Hepatocyte (in vitro differentiated cells): ENCODE measurements around the gene LCE1E. TPM values are rescaled to one million over a fixed set of nuclear protein-coding genes. Genes with fewer than 3 reads are reported as not detected.

Experiments
- DNase-seq: peaks from one replicate; pipeline ENCODE4 v3.0.0-alpha.2; 2016; ENCODE audit warnings: low spot score
- H2AFZ ChIP-seq: fragments of 200-600 bp; sonication (generic); 2 replicates; pipeline ENCODE4 v1.6.0; 2016; ENCODE audit warnings: antibody characterized with exemption, mild to moderate bottlenecking
- H3K27ac ChIP-seq: fragments of 200-600 bp; sonication (generic); 2 replicates; pipeline ENCODE4 v1.5.1; 2016; ENCODE audit warnings: mild to moderate bottlenecking
- H3K27me3 ChIP-seq: fragments of 200-600 bp; sonication (generic); 2 replicates; pipeline ENCODE4 v1.6.1; 2016
- H3K36me3 ChIP-seq: fragments of 200-600 bp; sonication (generic); replicated peaks from 2 replicates; pipeline ENCODE4 v1.5.1; 2016; ENCODE audit warnings: low read depth; ENCODE audit not compliant: insufficient read depth
- H3K4me1 ChIP-seq: fragments of 200-600 bp; sonication (generic); 2 replicates; pipeline ENCODE4 v1.5.1; 2016; ENCODE audit warnings: mild to moderate bottlenecking, moderate library complexity; ENCODE audit not compliant: insufficient read depth
- H3K4me2 ChIP-seq: fragments of 200-600 bp; sonication (generic); 2 replicates; pipeline ENCODE4 v1.6.0; 2016
- H3K4me3 ChIP-seq: fragments of 200-600 bp; sonication (generic); 2 replicates; pipeline ENCODE4 v1.5.1; 2016; ENCODE audit warnings: mild to moderate bottlenecking
- H3K79me2 ChIP-seq: fragments of 200-600 bp; sonication (generic); 2 replicates; pipeline ENCODE4 v1.6.0; 2017; ENCODE audit warnings: mild to moderate bottlenecking
- H3K9me2 ChIP-seq: fragments of 200-600 bp; sonication (generic); replicated peaks from 2 replicates; pipeline ENCODE4 v1.6.0; 2017; ENCODE audit warnings: mild to moderate bottlenecking; ENCODE audit not compliant: insufficient read depth
- H3K9me3 ChIP-seq: fragments of 200-600 bp; sonication (generic); 2 replicates; pipeline ENCODE4 v1.5.1; 2016; ENCODE audit warnings: low read depth, mild to moderate bottlenecking
- H4K20me1 ChIP-seq: fragments of 200-600 bp; sonication (generic); 2 replicates; pipeline ENCODE4 v1.6.0; 2016; ENCODE audit warnings: mild to moderate bottlenecking; ENCODE audit not compliant: insufficient read depth, poor library complexity, severe bottlenecking
- EZH2 ChIP-seq: fragments of 200-600 bp; sonication (generic); IDR thresholded peaks from 2 replicates; pipeline ENCODE4 v1.6.1; 2016; ENCODE audit warnings: antibody characterized with exemption, mild to moderate bottlenecking, borderline replicate concordance
- EZH2phosphoT487 ChIP-seq: fragments of 200-600 bp; sonication (generic); IDR thresholded peaks from one replicate; pipeline ENCODE4 v1.6.1; 2018; ENCODE audit warnings: antibody characterized with exemption, mild to moderate bottlenecking, low read depth, moderate library complexity; ENCODE audit not compliant: unreplicated experiment, severe bottlenecking
- WGBS: methylation state at CpG from one replicate; pipeline ENCODE4 v1.1.6; 2016; ENCODE audit warnings: low lambda C conversion rate; ENCODE audit errors: missing lambda C conversion rate; 5-methylcytosine and 5-hydroxymethylcytosine counted together
- polyA plus RNA-seq: library from polyadenylated mRNA; unstranded; fragments of >200 nt; fragmentation: Nextera tagmentation; extraction: Ambion mirVana; gene quantifications from 2 replicates; pipeline ENCODE4 v1.2.1, GENCODE V29; 2016
- total RNA-seq: library from RNA; depleted of rRNA; stranded (reverse); fragments of >200 nt; gene quantifications from 2 replicates; pipeline ENCODE4 v1.2.3, GENCODE V29; 2014
- TF ChIP-seq, protein P1 (sequence below): fragments of 200-600 bp; sonication (generic); IDR thresholded peaks from 2 replicates; pipeline ENCODE4 v1.5.1; 2016; ENCODE audit warnings: antibody characterized with exemption, mild to moderate bottlenecking; ENCODE audit not compliant: poor library complexity

Gene LCE1E
- total and polyA plus RNA-seq, 2 experiments from 2014 or later = not detected

GRCh38 chr1:152796421-152796820, 10.4 kb downstream of the LCE1E start, which contains the start of gene LCE1D:
LCE1D (plus strand) TSS chr1:152796721; CDS start chr1:152797795, 1,074 bp downstream.
- Histone ChIP-seq H3K4me2 (no peak within 1 kb of the TSS), H4K20me1 (no peaks in the 10 kb centered on the region), H2AFZ (no peak within 1 kb of the TSS), H3K9me3 (peaks cover 5% of the 10 kb centered on the region), H3K27ac (no peak within 1 kb of the TSS), H3K36me3 (no peaks in the 10 kb centered on the region), H3K4me1 (no peaks in the 10 kb centered on the region), H3K27me3 (no peaks in the 10 kb centered on the region), H3K9me2 (no peaks in the 10 kb centered on the region), H3K79me2 (no peaks in the 10 kb centered on the region), H3K4me3 (no peak within 1 kb of the TSS)
- no peak for TF ChIP-seq EZH2
- 22% methylated on average over 3 of the region's 3 CpGs for WGBS
- no peak for DNase-seq

GRCh38 chr1:152801333-152801732, 15.3 kb downstream of the LCE1E start:
- Histone ChIP-seq H3K79me2 (no peaks in the 10 kb centered on the region), H3K27me3 (no peaks in the 10 kb centered on the region)

GRCh38 chr1:152806576-152806975, 20.5 kb downstream of the LCE1E start, which contains the start of gene LCE1C:
LCE1C (minus strand) TSS chr1:152806651; CDS start chr1:152805478, 1,173 bp downstream.
- no peak for DNase-seq
- TF ChIP-seq, protein P1, sequence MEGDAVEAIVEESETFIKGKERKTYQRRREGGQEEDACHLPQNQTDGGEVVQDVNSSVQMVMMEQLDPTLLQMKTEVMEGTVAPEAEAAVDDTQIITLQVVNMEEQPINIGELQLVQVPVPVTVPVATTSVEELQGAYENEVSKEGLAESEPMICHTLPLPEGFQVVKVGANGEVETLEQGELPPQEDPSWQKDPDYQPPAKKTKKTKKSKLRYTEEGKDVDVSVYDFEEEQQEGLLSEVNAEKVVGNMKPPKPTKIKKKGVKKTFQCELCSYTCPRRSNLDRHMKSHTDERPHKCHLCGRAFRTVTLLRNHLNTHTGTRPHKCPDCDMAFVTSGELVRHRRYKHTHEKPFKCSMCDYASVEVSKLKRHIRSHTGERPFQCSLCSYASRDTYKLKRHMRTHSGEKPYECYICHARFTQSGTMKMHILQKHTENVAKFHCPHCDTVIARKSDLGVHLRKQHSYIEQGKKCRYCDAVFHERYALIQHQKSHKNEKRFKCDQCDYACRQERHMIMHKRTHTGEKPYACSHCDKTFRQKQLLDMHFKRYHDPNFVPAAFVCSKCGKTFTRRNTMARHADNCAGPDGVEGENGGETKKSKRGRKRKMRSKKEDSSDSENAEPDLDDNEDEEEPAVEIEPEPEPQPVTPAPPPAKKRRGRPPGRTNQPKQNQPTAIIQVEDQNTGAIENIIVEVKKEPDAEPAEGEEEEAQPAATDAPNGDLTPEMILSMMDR = no peak
- TF ChIP-seq EZH2phosphoT487 (no peak), EZH2 (no peak)
- Histone ChIP-seq H3K4me3 (no peak within 1 kb of the TSS), H3K27me3 (no peaks in the 10 kb centered on the region), H3K9me3 (no peaks in the 10 kb centered on the region), H3K9me2 (no peaks in the 10 kb centered on the region), H4K20me1 (no peaks in the 10 kb centered on the region), H3K4me2 (no peak within 1 kb of the TSS), H3K4me1 (no peaks in the 10 kb centered on the region), H3K79me2 (no peaks in the 10 kb centered on the region), H2AFZ (no peak within 1 kb of the TSS), H3K27ac (no peak within 1 kb of the TSS), H3K36me3 (no peaks in the 10 kb centered on the region)
- 38% methylated on average over 3 of the region's 3 CpGs for WGBS

More at GRCh38 chr1:152801333-152801732, 15.3 kb downstream of the LCE1E start:
- no peak for DNase-seq
- no peak for TF ChIP-seq EZH2phosphoT487
- TF ChIP-seq EZH2 = no peak
- TF ChIP-seq, protein P1 = no peak
- Histone ChIP-seq H4K20me1 (no peaks in the 10 kb centered on the region), H3K27ac (no peak overlapping the region), H3K4me1 (no peaks in the 10 kb centered on the region), H3K4me2 (no peak overlapping the region), H3K36me3 (no peaks in the 10 kb centered on the region), H3K4me3 (no peak overlapping the region), H3K9me3 (peaks cover 5% of the 10 kb centered on the region), H3K9me2 (no peaks in the 10 kb centered on the region), H2AFZ (no peak overlapping the region)
- 50% methylated on average over 1 of the region's 1 CpG for WGBS

GRCh38 chr1:152811050-152811449, 25.0 kb downstream of the LCE1E start:
- no peaks in the 10 kb centered on the region for H3K79me2 ChIP-seq
- H3K27ac ChIP-seq = no peak overlapping the region
- H3K4me1 ChIP-seq = no peaks in the 10 kb centered on the region
- no peaks in the 10 kb centered on the region for H4K20me1 ChIP-seq
- no peak overlapping the region for H3K4me2 ChIP-seq
- no peak for DNase-seq
- TF ChIP-seq, protein P1 = no peak
- TF ChIP-seq EZH2phosphoT487 = no peak
- no peak for TF ChIP-seq EZH2
- 52% methylated on average over 2 of the region's 2 CpGs for WGBS
- H3K9me3 ChIP-seq = no peaks in the 10 kb centered on the region
- H3K9me2 ChIP-seq = no peaks in the 10 kb centered on the region
- H3K36me3 ChIP-seq = no peaks in the 10 kb centered on the region
- H3K4me3 ChIP-seq = no peak overlapping the region
- H3K27me3 ChIP-seq = no peaks in the 10 kb centered on the region
- H2AFZ ChIP-seq = no peak overlapping the region
